Hypothalamus (tissue), 51 donors: ENCODE data around the gene RPS15.
A peak's percentile ranks its signal among the peaks of the same experiment; 100 is the strongest.
"Not testable (repeated sequence)": the region's sequence is repeated elsewhere in the genome, so short reads cannot be mapped to it uniquely, and the experiment has no call there.

Source experiments
- DNase-seq, 51 donors: peaks; one replicate each; lab custom pipeline; 2025; lab: John Stamatoyannopoulos, UW

RPS15 gene

GRCh38 chr19:1477056-1477455 lies 38.9 kb downstream of the RPS15 start:
- not testable (repeated sequence) for DNase-seq

- DNase-seq: peak; percentile 33 to 97 (median 87)
Observed at GRCh38 chr19:1478934-1479707, 40.9 kb downstream of the RPS15 start, which contains the start of gene C19orf25. Gene C19orf25 (minus strand): TSS chr19:1479215. CDS start chr19:1478903, 312 bp downstream.

GRCh38 chr19:1481224-1481892 lies 43.2 kb downstream of the RPS15 start:
- no peak for DNase-seq

- no peak for DNase-seq
Observed at GRCh38 chr19:1481893-1482360, 43.7 kb downstream of the RPS15 start.

GRCh38 chr19:1482361-1483130 lies 44.4 kb downstream of the RPS15 start:
- DNase-seq: no peak

GRCh38 chr19:1483131-1483978 lies 45.2 kb downstream of the RPS15 start:
- DNase-seq: no peak

GRCh38 chr19:1483979-1484428 lies 45.8 kb downstream of the RPS15 start:
- no peak for DNase-seq

- no peak for DNase-seq
Observed at GRCh38 chr19:1486720-1487575, 48.8 kb downstream of the RPS15 start.

- no peak for DNase-seq
Observed at GRCh38 chr19:1487576-1488281, 49.5 kb downstream of the RPS15 start.

- DNase-seq: no peak
Observed at GRCh38 chr19:1488282-1488601, 50.0 kb downstream of the RPS15 start.

- no peak for DNase-seq
Observed at GRCh38 chr19:1489463-1490310, 51.5 kb downstream of the RPS15 start.
